Cardiac muscle cell (in vitro differentiated cells and primary cell): ENCODE measurements around the gene TTC23. TPM values are rescaled to one million over a fixed set of nuclear protein-coding genes. Genes with fewer than 3 reads are reported as not detected.

Experiments
- DNase-seq, 2 donors: peaks; one replicate each; pipeline versions ENCODE4 v3.0.0 to v3.0.0-alpha.2; 2010 to 2017; ENCODE audit warnings: low read depth in 1 of 2, low spot score in 1 of 2
- H3K27ac ChIP-seq: fragments of 200-600 bp; sonication (generic); 2 replicates; pipeline ENCODE4 v1.5.1; 2016
- H3K27me3 ChIP-seq: fragments of 200-600 bp; sonication (generic); 2 replicates; pipeline ENCODE4 v1.6.0; 2016; ENCODE audit warnings: control low read depth
- H3K36me3 ChIP-seq: fragments of 200-600 bp; sonication (generic); 2 replicates; pipeline ENCODE4 v1.5.1; 2016; ENCODE audit warnings: control low read depth
- H3K4me1 ChIP-seq: fragments of 200-600 bp; sonication (generic); 2 replicates; pipeline ENCODE4 v1.8.1; 2017; ENCODE audit warnings: low read depth, mild to moderate bottlenecking, mixed run types
- H3K4me3 ChIP-seq: fragments of 200-600 bp; sonication (generic); 2 replicates; pipeline ENCODE4 v1.5.1; 2016; ENCODE audit warnings: mild to moderate bottlenecking
- H3K9me3 ChIP-seq: fragments of 200-600 bp; sonication (generic); 2 replicates; pipeline ENCODE4 v1.5.1; 2017; ENCODE audit warnings: low read depth, mild to moderate bottlenecking, control low read depth
- CTCF ChIP-seq: IDR thresholded peaks from 2 replicates; pipeline ENCODE4 v1.5.1; 2012; ENCODE audit warnings: low read depth, mild to moderate bottlenecking, low read length
- polyA plus RNA-seq: library from polyadenylated mRNA; unstranded; fragments of >200 nt; fragmentation: Nextera tagmentation; extraction: Ambion mirVana; gene quantifications from 2 replicates; pipeline ENCODE4 v1.2.1, GENCODE V29; 2016
- total RNA-seq: library from RNA; depleted of rRNA; stranded (reverse); fragments of >200 nt; gene quantifications from 2 replicates; pipeline ENCODE4 v1.2.3, GENCODE V29; 2016

Gene TTC23
- total and polyA plus RNA-seq, 2 experiments from 2014 or later = 15.0 to 38.2 TPM

- no peak overlapping the region for H3K27ac ChIP-seq
- no peak for TF ChIP-seq CTCF
- no peak for DNase-seq
- H3K9me3 ChIP-seq = no peaks in the 10 kb centered on the region
- H3K27me3 ChIP-seq = peaks cover 61% of the 10 kb centered on the region
- no peaks in the 10 kb centered on the region for H3K36me3 ChIP-seq
- H3K4me1 ChIP-seq = no peaks in the 10 kb centered on the region
- no peak overlapping the region for H3K4me3 ChIP-seq
Observed at GRCh38 chr15:99098991-99099390, 150.4 kb downstream of the TTC23 start.

DNA sequence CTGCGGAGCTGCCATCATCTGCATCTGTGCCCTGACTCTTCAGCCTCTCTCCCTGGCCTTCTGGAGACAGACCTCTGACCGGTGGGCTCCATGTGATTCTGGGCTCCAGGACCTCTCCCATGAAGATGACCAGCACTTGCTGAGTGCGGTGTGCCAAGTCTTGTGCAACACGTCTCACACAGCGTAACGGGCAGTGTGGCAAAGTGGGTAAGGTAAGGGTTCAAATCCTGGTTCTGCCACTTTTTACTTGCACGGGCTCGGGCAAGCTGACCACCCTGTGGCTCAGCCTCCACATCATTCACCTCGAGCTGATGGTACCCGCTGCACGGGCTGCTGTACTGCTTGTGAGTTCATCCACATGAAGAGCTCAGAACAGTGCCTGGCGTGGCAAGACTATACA is 151.0 kb downstream of the TTC23 start:
- H3K27ac ChIP-seq = no peak overlapping the region
- no peak for DNase-seq
- no peaks in the 10 kb centered on the region for H3K9me3 ChIP-seq
- no peak for TF ChIP-seq CTCF
- no peaks in the 10 kb centered on the region for H3K36me3 ChIP-seq
- no peaks in the 10 kb centered on the region for H3K4me1 ChIP-seq
- H3K4me3 ChIP-seq = no peak overlapping the region
- H3K27me3 ChIP-seq = peaks cover 58% of the 10 kb centered on the region

DNA sequence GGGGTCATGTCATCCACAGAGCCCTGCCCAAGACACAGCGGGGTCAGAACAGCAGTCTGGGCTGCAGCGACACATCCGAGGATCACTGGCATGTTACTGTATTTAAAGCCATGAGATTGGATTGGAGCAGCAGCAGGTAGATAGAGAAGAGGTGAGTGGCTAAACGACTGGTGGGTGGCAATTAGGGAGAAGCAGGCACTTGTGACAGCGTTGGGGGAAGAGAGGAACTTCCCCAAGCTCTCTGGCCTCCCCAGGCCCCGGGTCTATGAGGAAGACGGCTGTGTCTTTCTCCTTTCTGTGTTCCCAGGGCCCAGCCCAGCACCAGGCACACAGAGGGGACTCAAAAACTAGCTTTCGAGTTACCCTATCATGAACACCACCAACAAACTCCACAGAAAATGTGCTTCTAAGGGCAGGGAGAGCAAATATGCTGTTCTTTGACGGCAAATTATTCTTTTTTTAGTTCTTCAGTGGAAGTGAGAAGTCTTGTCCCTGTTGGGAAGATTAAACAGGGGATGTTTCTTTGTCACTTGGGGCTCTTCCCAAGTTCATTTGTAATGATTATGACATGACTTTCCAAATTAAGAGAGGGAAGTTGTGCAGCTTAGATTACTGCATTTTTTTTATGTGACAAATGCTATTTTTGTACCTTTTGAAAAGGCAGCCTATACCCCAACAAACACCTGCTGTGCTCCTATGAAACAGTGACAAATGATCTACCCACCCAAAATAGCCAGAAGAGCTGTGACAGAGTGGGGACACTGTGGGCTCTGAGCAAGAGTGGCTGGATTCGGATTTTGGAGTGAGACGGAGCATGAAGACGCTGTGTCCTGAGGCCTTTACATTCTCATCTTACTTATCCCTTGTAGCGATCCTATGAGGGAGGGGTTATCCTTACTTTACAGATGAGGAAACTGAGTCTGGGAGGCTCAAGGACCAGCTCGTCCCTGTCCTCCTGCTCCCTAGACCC is 151.7 kb downstream of the TTC23 start:
- Histone ChIP-seq H3K4me3 (no peak overlapping the region), H3K36me3 (no peaks in the 10 kb centered on the region), H3K4me1 (no peaks in the 10 kb centered on the region), H3K9me3 (no peaks in the 10 kb centered on the region), H3K27ac (no peak overlapping the region), H3K27me3 (peaks cover 51% of the 10 kb centered on the region)
- no peak for DNase-seq
- no peak for TF ChIP-seq CTCF

DNA sequence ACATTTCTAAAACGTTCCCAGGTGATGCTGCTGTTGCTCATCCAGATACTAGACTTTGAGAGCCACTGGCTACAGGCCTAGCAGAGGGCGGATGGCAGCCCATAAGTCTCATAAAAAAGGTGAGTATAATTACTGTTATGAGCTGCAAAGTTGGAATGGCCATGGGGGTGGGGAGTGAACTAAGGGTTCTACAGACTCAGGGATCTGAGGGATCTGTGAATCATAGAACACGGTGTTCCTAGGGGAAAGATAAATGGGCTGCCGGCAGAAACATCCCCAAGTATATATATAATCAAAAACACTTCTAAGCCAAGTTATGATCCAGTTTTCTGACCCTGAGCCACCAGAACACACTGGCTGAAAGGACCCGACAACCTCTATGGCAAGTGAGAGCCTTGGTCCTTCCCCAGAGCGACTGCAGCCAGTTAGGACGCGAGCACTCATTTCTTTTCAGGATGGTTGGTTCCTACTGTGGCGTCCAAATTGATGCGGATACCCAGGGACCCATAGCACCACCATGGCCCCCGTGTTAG is 152.4 kb downstream of the TTC23 start:
- Histone ChIP-seq H3K36me3 (no peaks in the 10 kb centered on the region), H3K27me3 (peaks cover 43% of the 10 kb centered on the region), H3K27ac (no peak overlapping the region), H3K4me1 (no peaks in the 10 kb centered on the region), H3K9me3 (no peaks in the 10 kb centered on the region), H3K4me3 (no peak overlapping the region)
- no peak for TF ChIP-seq CTCF
- DNase-seq = peak in 1 of 2 donors; percentile 17

DNA sequence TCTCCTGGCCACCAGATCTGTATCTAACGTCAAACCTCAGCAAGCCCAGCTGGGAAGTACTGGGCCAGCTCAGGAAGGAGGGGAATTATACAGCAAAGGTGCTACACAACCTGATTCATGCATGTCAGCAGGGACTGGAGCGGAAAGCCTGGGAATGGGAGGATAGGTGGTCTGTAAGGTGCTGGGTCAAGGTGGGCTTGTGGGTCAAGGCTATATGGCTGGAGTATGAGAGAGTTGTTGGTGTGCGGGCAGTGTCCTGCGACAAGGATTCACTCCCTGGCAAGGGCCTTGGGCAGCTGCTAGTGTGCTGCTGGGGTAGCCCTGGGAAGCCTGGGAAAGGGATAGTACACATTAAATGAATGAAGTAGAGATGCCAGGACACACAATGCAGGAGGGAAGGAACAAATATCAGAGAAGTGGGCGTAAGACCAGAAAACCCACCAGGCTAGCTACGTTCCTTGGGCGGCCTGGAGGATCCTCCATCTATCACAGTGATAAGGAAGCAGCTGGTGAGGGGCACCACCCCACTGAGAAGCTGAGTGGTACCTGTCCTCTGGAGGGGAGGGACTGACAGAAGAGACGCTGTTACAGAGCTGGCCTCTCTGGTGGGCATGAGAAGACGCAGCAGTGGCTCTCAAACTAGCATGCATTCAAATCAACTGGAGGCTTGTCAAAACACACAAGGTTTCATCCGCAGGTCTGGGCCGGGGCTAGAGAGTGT is 153.0 kb downstream of the TTC23 start:
- no peaks in the 10 kb centered on the region for H3K36me3 ChIP-seq
- no peaks in the 10 kb centered on the region for H3K9me3 ChIP-seq
- TF ChIP-seq CTCF = no peak
- no peak overlapping the region for H3K27ac ChIP-seq
- DNase-seq = no peak
- no peaks in the 10 kb centered on the region for H3K4me1 ChIP-seq
- no peak overlapping the region for H3K4me3 ChIP-seq
- peaks cover 37% of the 10 kb centered on the region for H3K27me3 ChIP-seq
